ENCODE results near the gene CENPU. TPM values are rescaled to one million over a fixed set of nuclear protein-coding genes. Genes with fewer than 3 reads are reported as not detected.

Gene CENPU
- total and polyA plus RNA-seq, 5 donors, result 0.66 to 1.8 (median 1.4) TPM

Other genes starting within 250 kb of the CENPU start
- gene CASP3, start 84.6 kb downstream of the CENPU start, total RNA-seq, result 10 to 100 TPM in 2 of 4 donors, 1 to 10 TPM in 2; 8.6 to 11.0 (median 10.2) TPM
- 10.5 TPM for gene CASP3, start 84.6 kb downstream of the CENPU start, polyA plus RNA-seq
- gene PRIMPOL, start 84.4 kb downstream of the CENPU start, total RNA-seq, result 10 to 100 TPM in 3 of 4 donors, 1 to 10 TPM in 1; 8.9 to 12.0 (median 11.2) TPM
- gene PRIMPOL, start 84.4 kb downstream of the CENPU start, polyA plus RNA-seq, result 14.3 TPM
- 100 to 1,000 TPM in 2 of 4 donors, 10 to 100 TPM in 2; 94.6 to 149 (median 106) TPM for gene ACSL1, start 91.9 kb upstream of the CENPU start, total RNA-seq
- 129 TPM for gene ACSL1, start 91.9 kb upstream of the CENPU start, polyA plus RNA-seq

All from right cardiac atrium (tissue), 5 donors.